NOMO-1 treated with DMSO at 0.1 percent for 48 hours (cell line): Measurements from ENCODE around the gene BSND.

Source experiments
- DNase-seq: peaks from one replicate; lab custom pipeline; 2025; ENCODE audit not compliant: unreplicated experiment; lab: John Stamatoyannopoulos, UW

Gene BSND

DNA sequence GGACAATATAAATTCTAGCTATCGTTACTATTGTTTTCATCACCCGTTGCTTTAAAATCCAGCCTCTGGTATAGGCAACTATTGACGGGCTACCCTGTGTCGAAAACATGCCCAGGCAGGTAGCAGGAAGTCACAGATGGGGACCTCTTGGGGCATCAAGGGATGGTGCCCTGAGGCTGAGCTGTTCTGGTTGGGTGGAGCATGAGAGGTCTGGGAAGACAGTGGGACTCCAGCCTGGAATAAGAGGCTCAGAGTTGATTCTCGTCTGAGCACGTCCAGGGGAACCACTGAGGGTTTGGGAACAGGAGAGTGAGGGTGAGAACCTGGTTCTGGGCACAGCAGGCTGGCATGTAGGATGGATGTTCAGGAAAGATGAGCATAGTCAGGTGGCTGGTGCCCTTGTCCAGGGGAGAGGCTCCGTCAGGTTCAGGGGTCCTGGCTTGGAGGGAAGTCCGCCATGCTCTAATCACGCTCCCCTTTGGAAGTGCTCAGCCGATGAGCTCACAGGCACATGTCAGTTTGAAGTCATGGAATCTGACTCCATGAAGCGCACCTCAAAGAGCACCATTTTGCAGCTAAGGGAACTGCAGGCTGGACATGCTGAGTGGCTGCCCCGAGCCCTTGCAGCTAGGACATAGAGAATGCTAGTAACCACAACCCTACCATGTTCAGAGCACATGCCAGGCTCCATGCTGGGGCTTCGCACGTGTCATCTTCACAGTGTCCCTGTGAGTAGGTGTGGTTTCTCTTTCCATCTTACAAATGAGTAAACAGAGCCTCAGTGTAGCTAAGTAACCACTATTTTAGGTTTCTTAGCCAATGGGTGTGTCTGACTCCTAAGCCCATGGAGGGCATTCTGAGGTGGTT, 61.6 kb downstream of the BSND start:
- no peak for DNase-seq

DNA sequence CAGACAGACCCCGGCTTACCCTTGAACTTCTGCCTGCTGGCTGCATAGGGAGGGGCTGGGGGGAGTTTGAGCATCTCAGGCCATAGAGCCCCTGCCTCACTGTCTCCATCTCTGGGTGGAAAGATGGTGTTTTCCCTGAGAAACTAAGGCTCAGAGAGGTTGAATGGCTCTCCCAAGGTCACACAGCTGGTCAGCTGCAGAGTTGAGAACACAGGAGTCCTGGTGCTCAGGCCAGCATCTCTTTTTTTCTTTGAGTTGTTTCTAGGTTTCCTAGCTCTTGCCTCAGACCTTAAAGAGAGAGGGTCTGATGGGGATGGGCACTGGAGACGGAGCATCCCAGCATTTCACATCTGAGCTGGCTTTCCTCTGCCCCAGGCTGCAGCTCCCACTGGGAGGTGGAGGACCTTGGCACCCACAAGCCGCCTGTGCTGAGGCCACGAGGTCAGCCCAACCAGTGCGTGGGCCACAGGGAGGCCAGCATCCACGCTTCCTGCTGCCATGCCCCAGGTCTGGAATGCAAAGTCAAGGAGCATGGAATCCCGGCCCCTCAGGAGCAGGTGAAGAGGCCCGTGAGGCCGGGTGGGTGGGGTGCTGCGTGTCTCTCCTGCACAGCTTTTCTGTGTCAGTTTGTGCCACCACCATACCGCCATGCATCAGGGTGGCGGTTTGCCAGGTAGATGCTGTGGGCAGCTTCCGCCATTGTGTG, 62.4 kb downstream of the BSND start:
- no peak for DNase-seq
